ENCODE results near the gene ASPHD1.

DNA sequence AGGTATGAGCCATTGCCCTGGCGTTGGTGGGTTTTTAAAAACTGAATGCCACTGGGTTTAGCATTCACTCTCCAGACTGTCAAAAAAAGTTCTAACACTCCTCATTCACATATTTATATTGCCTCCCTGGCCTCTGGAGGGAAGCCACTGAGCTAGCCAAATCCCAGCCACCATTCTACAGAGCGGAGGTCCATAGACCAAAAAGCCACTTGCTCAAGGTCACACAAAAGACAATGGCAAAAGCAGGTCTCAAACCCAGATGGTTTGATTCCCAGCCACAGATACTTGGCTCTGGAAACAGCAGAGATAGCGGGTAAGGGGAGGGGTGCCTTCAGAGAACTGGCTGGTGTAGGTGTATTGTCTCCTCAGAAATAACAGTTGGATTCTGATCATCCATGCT is 19.2 kb upstream of the ASPHD1 start:
- TF ChIP-seq, protein P1, sequence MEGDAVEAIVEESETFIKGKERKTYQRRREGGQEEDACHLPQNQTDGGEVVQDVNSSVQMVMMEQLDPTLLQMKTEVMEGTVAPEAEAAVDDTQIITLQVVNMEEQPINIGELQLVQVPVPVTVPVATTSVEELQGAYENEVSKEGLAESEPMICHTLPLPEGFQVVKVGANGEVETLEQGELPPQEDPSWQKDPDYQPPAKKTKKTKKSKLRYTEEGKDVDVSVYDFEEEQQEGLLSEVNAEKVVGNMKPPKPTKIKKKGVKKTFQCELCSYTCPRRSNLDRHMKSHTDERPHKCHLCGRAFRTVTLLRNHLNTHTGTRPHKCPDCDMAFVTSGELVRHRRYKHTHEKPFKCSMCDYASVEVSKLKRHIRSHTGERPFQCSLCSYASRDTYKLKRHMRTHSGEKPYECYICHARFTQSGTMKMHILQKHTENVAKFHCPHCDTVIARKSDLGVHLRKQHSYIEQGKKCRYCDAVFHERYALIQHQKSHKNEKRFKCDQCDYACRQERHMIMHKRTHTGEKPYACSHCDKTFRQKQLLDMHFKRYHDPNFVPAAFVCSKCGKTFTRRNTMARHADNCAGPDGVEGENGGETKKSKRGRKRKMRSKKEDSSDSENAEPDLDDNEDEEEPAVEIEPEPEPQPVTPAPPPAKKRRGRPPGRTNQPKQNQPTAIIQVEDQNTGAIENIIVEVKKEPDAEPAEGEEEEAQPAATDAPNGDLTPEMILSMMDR (conservative IDR thresholded peaks at IDR 0.05): no peak
- no peak for TF ChIP-seq ZFX (IDR thresholded peaks at IDR 0.05)
